22Rv1 (cell line): ENCODE data around the gene FAM9C.

Experiments
- H3K27ac ChIP-seq: fragments of 450-650 bp; 2 replicates; pipeline ENCODE4 v1.5.1; 2017
- CTCF ChIP-seq: fragments of 450-650 bp; IDR thresholded peaks from 2 replicates; pipeline ENCODE4 v1.5.1; 2017; ENCODE audit warnings: mild to moderate bottlenecking
- ZFX ChIP-seq: fragments of 450-650 bp; IDR thresholded peaks from 2 replicates; pipeline ENCODE4 v1.6.1; 2017; ENCODE audit warnings: antibody characterized with exemption, borderline replicate concordance

FAM9C gene

GRCh38 chrX:13059637-13060499 is 15.4 kb upstream of the FAM9C start:
- TF ChIP-seq CTCF (no peak), ZFX (no peak)
- no peak overlapping the region for H3K27ac ChIP-seq

- H3K27ac ChIP-seq, result no peak overlapping the region
- TF ChIP-seq CTCF (no peak), ZFX (no peak)
Measured at GRCh38 chrX:13055486-13055885, 11.1 kb upstream of the FAM9C start.

- no peak overlapping the region for H3K27ac ChIP-seq
- TF ChIP-seq CTCF, result no peak
- no peak for TF ChIP-seq ZFX
Measured at GRCh38 chrX:13053171-13053570, 8.8 kb upstream of the FAM9C start.

- no peak overlapping the region for H3K27ac ChIP-seq
- TF ChIP-seq ZFX (no peak), CTCF (no peak)
Measured at GRCh38 chrX:13051529-13052172, 7.2 kb upstream of the FAM9C start.

- no peak overlapping the region for H3K27ac ChIP-seq
- TF ChIP-seq CTCF, result no peak
- no peak for TF ChIP-seq ZFX
Measured at GRCh38 chrX:13051167-13051528, 6.7 kb upstream of the FAM9C start.

- H3K27ac ChIP-seq, result no peak overlapping the region
- TF ChIP-seq ZFX (no peak), CTCF (no peak)
Measured at GRCh38 chrX:13050151-13050550, 5.7 kb upstream of the FAM9C start.

- no peak overlapping the region for H3K27ac ChIP-seq
- TF ChIP-seq CTCF (no peak), ZFX (no peak)
Measured at GRCh38 chrX:13048280-13048679, 3.9 kb upstream of the FAM9C start.
